GM12878 (cell line): Measurements from ENCODE around the gene TRIM50. TPM values are rescaled to one million over a fixed set of nuclear protein-coding genes. Genes with fewer than 3 reads are reported as not detected.

Experiments
- ATAC-seq: fragments of 200-7000 bp; cut with Tn5 transposase; 3 replicates; pipeline ENCODE4 v1.9.1; 2020; ENCODE audit warnings: mild to moderate bottlenecking, moderate library complexity
- BruUV-seq: library from RNA; stranded (reverse); fragments of 400-500 nt; replicated peaks from 2 replicates; lab custom pipeline; 2021; lab: Mats Ljungman, UMichigan
- CTCF ChIA-PET: fragments of 300-600 bp; sonication (Branson Sonifier 250); formaldehyde crosslinking; extraction: SDS; loops from one replicate; lab custom pipeline; 2021; ENCODE audit warnings: inconsistent platforms; lab: Yijun Ruan, JAX
- POLR2A ChIA-PET: fragments of 350-600 bp; formaldehyde crosslinking; extraction: SDS; loops from one replicate; lab custom pipeline; 2021; ENCODE audit warnings: inconsistent platforms; lab: Charles Lee
- RAD21 ChIA-PET: fragments of 300-600 bp; sonication (Branson Sonifier 250); formaldehyde crosslinking; loops from one replicate; lab custom pipeline; 2023; ENCODE audit warnings: antibody characterized with exemption; ENCODE audit not compliant: unreplicated experiment; lab: Charles Lee
- SMC1A ChIA-PET: fragments of 300-600 bp; sonication (Branson Sonifier 250); formaldehyde crosslinking; loops from one replicate; lab custom pipeline; 2023; ENCODE audit not compliant: unreplicated experiment, uncharacterized antibody; lab: Charles Lee
- DNase-seq: peaks from one replicate; pipeline ENCODE4 v3.0.0-alpha.2; 2011; ENCODE audit warnings: low read depth, low spot score
- FAIRE-seq: peaks from 3 replicates; lab custom pipeline; 2011; peaks lifted over from hg19 to GRCh38; lab: Jason Lieb, UNC
- H2AFZ ChIP-seq: 2 replicates; pipeline ENCODE4 v1.6.0; 2011; ENCODE audit warnings: low read depth, low read length, control low read depth; ENCODE audit not compliant: control insufficient read depth
- H3K27ac ChIP-seq: 2 replicates; pipeline ENCODE4 v1.5.1; 2011; ENCODE audit warnings: control low read depth; ENCODE audit not compliant: control insufficient read depth, insufficient read depth
- H3K27me3 ChIP-seq, 2 experiments: replicated peaks in 1 of 2; 2 replicates each; pipeline versions ENCODE4 v1.6.0 to v1.6.1; 2011; ENCODE audit warnings: low read length in 1 of 2; ENCODE audit not compliant: control insufficient read depth in 2 of 2, insufficient read depth in 2 of 2
- H3K36me3 ChIP-seq, 2 experiments: 2 replicates each; pipeline ENCODE4 v1.5.1; 2011; ENCODE audit warnings: low read length in 1 of 2; ENCODE audit not compliant: control insufficient read depth in 2 of 2, insufficient read depth in 2 of 2
- H3K4me1 ChIP-seq: 2 replicates; pipeline ENCODE4 v1.6.1; 2011; ENCODE audit warnings: mild to moderate bottlenecking, low read length, moderate library complexity, mixed read lengths; ENCODE audit not compliant: control insufficient read depth, insufficient read depth
- H3K4me2 ChIP-seq: 2 replicates; pipeline ENCODE4 v1.6.0; 2011; ENCODE audit warnings: control low read depth; ENCODE audit not compliant: control insufficient read depth, insufficient read depth
- H3K4me3 ChIP-seq: fragments of 200-600 bp; sonication (generic); 2 replicates; pipeline ENCODE4 v1.5.1; 2016
- H3K79me2 ChIP-seq: 2 replicates; pipeline ENCODE4 v1.6.0; 2011; ENCODE audit warnings: low read length; ENCODE audit not compliant: control insufficient read depth, insufficient read depth
- H3K9ac ChIP-seq: 2 replicates; pipeline ENCODE4 v1.8.0; 2011; ENCODE audit warnings: low read length, control low read depth, mixed read lengths; ENCODE audit not compliant: control insufficient read depth, insufficient read depth
- H3K9me3 ChIP-seq: replicated peaks from 3 replicates; pipeline ENCODE4 v1.5.1; 2011; ENCODE audit warnings: mild to moderate bottlenecking, low read length; ENCODE audit not compliant: control insufficient read depth, insufficient read depth
- H4K20me1 ChIP-seq: 2 replicates; pipeline ENCODE4 v1.6.0; 2011; ENCODE audit not compliant: control insufficient read depth, insufficient read depth
- BCL11A ChIP-seq: IDR thresholded peaks from 2 replicates; pipeline ENCODE4 v1.6.1; 2011; ENCODE audit warnings: low read depth, low read length
- BHLHE40 ChIP-seq, 2 experiments: fragments of 450-650 bp in 1 of 2; IDR thresholded peaks; 2 replicates each; pipeline ENCODE4 v1.6.1; 2011 to 2017; ENCODE audit warnings: low read depth in 2 of 2, borderline replicate concordance in 1 of 2, improper control_type of control experiment in 1 of 2, low read length in 1 of 2, mild to moderate bottlenecking in 1 of 2
- FOS ChIP-seq: IDR thresholded peaks from 3 replicates; pipeline ENCODE4 v1.6.1; 2011; ENCODE audit warnings: borderline replicate concordance; ENCODE audit not compliant: insufficient read length; ENCODE audit errors: extremely low read depth
- HSF1 ChIP-seq: fragments of 150-350 bp; IDR thresholded peaks from 2 replicates; pipeline ENCODE4 v1.6.1; 2014; ENCODE audit warnings: mild to moderate bottlenecking, low read depth, low read length
- IRF5 ChIP-seq: fragments of 450-650 bp; IDR thresholded peaks from 2 replicates; pipeline ENCODE4 v1.6.1; 2017; ENCODE audit warnings: borderline replicate concordance
- KLF5 ChIP-seq: fragments of 450-650 bp; IDR thresholded peaks from 2 replicates; pipeline ENCODE4 v1.6.1; 2014; ENCODE audit warnings: mild to moderate bottlenecking; ENCODE audit not compliant: partially characterized antibody
- MTA2 ChIP-seq: fragments of 450-650 bp; IDR thresholded peaks from 2 replicates; pipeline ENCODE4 v1.6.1; 2016; ENCODE audit warnings: low read depth, mild to moderate bottlenecking, moderate library complexity
- NFYB ChIP-seq: IDR thresholded peaks from 2 replicates; pipeline ENCODE4 v1.6.1; 2011; ENCODE audit warnings: low read depth, mild to moderate bottlenecking, low read length, improper control_type of control experiment, moderate library complexity; ENCODE audit not compliant: insufficient read depth
- NRF1 ChIP-seq: conservative IDR thresholded peaks from 2 replicates; pipeline ENCODE4 v1.6.1; 2011; ENCODE audit warnings: mild to moderate bottlenecking, low read depth, low read length, improper control_type of control experiment
- PAX8 ChIP-seq: fragments of 450-650 bp; IDR thresholded peaks from 2 replicates; pipeline ENCODE4 v1.6.1; 2017; ENCODE audit warnings: mild to moderate bottlenecking, moderate library complexity
- POLR2AphosphoS5 ChIP-seq: IDR thresholded peaks from 2 replicates; pipeline ENCODE4 v1.6.1; 2011; ENCODE audit warnings: mild to moderate bottlenecking, low read length, inconsistent platforms
- SPI1 ChIP-seq: IDR thresholded peaks from 2 replicates; pipeline ENCODE4 v1.6.1; 2011; ENCODE audit warnings: low read depth, mild to moderate bottlenecking, low read length, moderate library complexity, borderline replicate concordance; ENCODE audit not compliant: insufficient read depth
- STAT1 ChIP-seq: fragments of 450-650 bp; conservative IDR thresholded peaks from 2 replicates; pipeline ENCODE4 v1.6.1; 2014; ENCODE audit warnings: antibody characterized with exemption, mild to moderate bottlenecking
- ZSCAN29 ChIP-seq: fragments of 450-650 bp; IDR thresholded peaks from 2 replicates; pipeline ENCODE4 v1.6.1; 2017; ENCODE audit warnings: mild to moderate bottlenecking, moderate library complexity
- ZZZ3 ChIP-seq: IDR thresholded peaks from 2 replicates; pipeline ENCODE4 v1.6.1; 2011; ENCODE audit warnings: low read depth; ENCODE audit not compliant: control insufficient read depth, insufficient read length
- WGBS: methylation state at CpG from one replicate; pipeline ENCODE4 v1.1.6; 2016; ENCODE audit warnings: low lambda C conversion rate; ENCODE audit not compliant: insufficient replicate concordance, insufficient coverage; ENCODE audit errors: missing lambda C conversion rate; 5-methylcytosine and 5-hydroxymethylcytosine counted together
- in situ Hi-C: fragments of 300-500 bp; cut with MboI; formaldehyde crosslinking; loops from 9 replicates; pipeline ENCODE4 v1.14.3; 2018; ENCODE audit warnings: mixed read lengths
- intact Hi-C: fragments of 100-400 bp; cut with micrococcal nuclease; formaldehyde crosslinking; loops from one replicate; pipeline ENCODE4 v1.14.2; 2022; ENCODE audit not compliant: unreplicated experiment
- polyA plus RNA-seq, 11 experiments: library from polyadenylated mRNA; depleted of rRNA in 4 of 11; unstranded in 6 of 11; stranded (reverse) in 5 of 11; fragments of >200 nt; fragmentation: Nextera tagmentation in 4 of 11; fragmentation: Illumina TruSeq in 1 of 11; extraction: Ambion mirVana in 4 of 11; extraction: Trizol in 1 of 11; gene quantifications; 1 replicate in 1 of 11; 2 replicates in 10 of 11; pipeline versions ENCODE4 v1.2.1 to v1.2.3, GENCODE V29; 2011 to 2016; ENCODE audit warnings: inconsistent platforms in 2 of 11, missing spikeins in 2 of 11, low read depth in 1 of 11
- total RNA-seq, 4 experiments: library from RNA; depleted of rRNA in 3 of 4; stranded (reverse); fragments of >200 nt in 3 of 4; fragmentation: Illumina TruSeq in 1 of 4; extraction: Trizol in 1 of 4; gene quantifications; 2 replicates each; pipeline versions ENCODE4 v1.2.1 to v1.2.3, GENCODE V29; 2013 to 2021
- TF ChIP-seq, protein P1 (sequence below): IDR thresholded peaks from 2 replicates; pipeline ENCODE4 v1.6.1; 2011; ENCODE audit warnings: borderline replicate concordance, low read depth, mild to moderate bottlenecking, moderate library complexity, low read length; ENCODE audit not compliant: insufficient read depth, poor library complexity, severe bottlenecking
- TF ChIP-seq, protein P2 (sequence below): fragments of 450-650 bp; IDR thresholded peaks from 2 replicates; pipeline ENCODE4 v1.6.1; 2017; ENCODE audit warnings: mild to moderate bottlenecking, moderate library complexity

Gene TRIM50
- total and polyA plus RNA-seq, 10 of the 15 experiments (the other 5 are each of a cell fraction or from before 2014, with no cell fraction given), result not detected

DNA sequence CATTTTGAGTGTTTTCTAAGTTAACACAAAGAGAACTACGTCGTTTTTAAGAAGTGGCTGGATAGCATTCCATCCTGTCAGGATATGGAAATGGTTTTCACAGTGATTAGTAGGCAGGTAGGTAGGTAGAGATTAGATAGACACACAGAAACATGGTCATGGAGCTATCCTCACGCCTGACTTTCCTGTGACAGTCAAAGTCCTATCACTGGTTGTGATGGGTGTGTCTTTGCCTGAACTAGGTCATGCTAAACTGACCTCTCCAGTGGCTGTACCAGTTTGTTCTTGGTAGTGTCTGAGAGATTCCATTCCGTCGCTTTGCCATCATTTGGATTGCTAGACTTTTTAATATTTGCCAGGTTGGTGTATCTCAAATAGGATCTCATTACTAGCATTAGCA, 28.3 kb upstream of the TRIM50 start:
- ChIA-PET CTCF (no interaction called here), RAD21 (no interaction called here), POLR2A (no interaction called here), SMC1A (no interaction called here)
- DNase-seq (no peak), FAIRE-seq (no peak), ATAC-seq (no peak)
- Histone ChIP-seq H3K27me3 (peaks cover 2 to 3% of the 10 kb centered on the region in 2 experiments; a peak in 3 of 4 replicates), H4K20me1 (no peaks in the 10 kb centered on the region), H3K4me1 (no peaks in the 10 kb centered on the region), H3K9ac (no peak overlapping the region), H3K9me3 (no peaks in the 10 kb centered on the region; the same call in 2 of the 3 replicates), H3K4me2 (no peak overlapping the region), H3K79me2 (no peaks in the 10 kb centered on the region), H3K27ac (no peak overlapping the region), H3K36me3 (no peaks in the 10 kb centered on the region), H3K4me3 (no peak overlapping the region), H2AFZ (no peak overlapping the region)
- no TSS peak for BruUV-seq
- intact Hi-C loops (no loop called here), in situ Hi-C loops (no loop called here)
- WGBS, result 15% methylated on average over 5 of the region's 5 CpGs
- TF ChIP-seq NFYB (no peak), FOS (no peak), STAT1 (no peak), HSF1 (no peak), NRF1 (no peak), PAX8 (no peak), POLR2AphosphoS5 (no peak), IRF5 (no peak), MTA2 (no peak), ZZZ3 (no peak), BHLHE40 (IDR thresholded peaks at IDR 0.05; ENCODE audit: borderline replicate concordance in 1 of 2, low read depth in 2 of 2, low read length in 1 of 2) (no peak), BCL11A (no peak), KLF5 (no peak), ZSCAN29 (no peak), SPI1 (no peak)
- TF ChIP-seq, protein P1, sequence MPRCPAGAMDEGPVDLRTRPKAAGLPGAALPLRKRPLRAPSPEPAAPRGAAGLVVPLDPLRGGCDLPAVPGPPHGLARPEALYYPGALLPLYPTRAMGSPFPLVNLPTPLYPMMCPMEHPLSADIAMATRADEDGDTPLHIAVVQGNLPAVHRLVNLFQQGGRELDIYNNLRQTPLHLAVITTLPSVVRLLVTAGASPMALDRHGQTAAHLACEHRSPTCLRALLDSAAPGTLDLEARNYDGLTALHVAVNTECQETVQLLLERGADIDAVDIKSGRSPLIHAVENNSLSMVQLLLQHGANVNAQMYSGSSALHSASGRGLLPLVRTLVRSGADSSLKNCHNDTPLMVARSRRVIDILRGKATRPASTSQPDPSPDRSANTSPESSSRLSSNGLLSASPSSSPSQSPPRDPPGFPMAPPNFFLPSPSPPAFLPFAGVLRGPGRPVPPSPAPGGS, result no peak
- TF ChIP-seq, protein P2, sequence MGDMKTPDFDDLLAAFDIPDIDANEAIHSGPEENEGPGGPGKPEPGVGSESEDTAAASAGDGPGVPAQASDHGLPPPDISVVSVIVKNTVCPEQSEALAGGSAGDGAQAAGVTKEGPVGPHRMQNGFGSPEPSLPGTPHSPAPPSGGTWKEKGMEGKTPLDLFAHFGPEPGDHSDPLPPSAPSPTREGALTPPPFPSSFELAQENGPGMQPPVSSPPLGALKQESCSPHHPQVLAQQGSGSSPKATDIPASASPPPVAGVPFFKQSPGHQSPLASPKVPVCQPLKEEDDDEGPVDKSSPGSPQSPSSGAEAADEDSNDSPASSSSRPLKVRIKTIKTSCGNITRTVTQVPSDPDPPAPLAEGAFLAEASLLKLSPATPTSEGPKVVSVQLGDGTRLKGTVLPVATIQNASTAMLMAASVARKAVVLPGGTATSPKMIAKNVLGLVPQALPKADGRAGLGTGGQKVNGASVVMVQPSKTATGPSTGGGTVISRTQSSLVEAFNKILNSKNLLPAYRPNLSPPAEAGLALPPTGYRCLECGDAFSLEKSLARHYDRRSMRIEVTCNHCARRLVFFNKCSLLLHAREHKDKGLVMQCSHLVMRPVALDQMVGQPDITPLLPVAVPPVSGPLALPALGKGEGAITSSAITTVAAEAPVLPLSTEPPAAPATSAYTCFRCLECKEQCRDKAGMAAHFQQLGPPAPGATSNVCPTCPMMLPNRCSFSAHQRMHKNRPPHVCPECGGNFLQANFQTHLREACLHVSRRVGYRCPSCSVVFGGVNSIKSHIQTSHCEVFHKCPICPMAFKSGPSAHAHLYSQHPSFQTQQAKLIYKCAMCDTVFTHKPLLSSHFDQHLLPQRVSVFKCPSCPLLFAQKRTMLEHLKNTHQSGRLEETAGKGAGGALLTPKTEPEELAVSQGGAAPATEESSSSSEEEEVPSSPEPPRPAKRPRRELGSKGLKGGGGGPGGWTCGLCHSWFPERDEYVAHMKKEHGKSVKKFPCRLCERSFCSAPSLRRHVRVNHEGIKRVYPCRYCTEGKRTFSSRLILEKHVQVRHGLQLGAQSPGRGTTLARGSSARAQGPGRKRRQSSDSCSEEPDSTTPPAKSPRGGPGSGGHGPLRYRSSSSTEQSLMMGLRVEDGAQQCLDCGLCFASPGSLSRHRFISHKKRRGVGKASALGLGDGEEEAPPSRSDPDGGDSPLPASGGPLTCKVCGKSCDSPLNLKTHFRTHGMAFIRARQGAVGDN, result no peak
